HTERT RPE-1 (cell line): ENCODE results near the gene ZBED4.

ENCODE experiments used
- in situ Hi-C: fragments of 300-500 bp; cut with MboI; formaldehyde crosslinking; loops from 4 replicates; pipeline ENCODE4 v1.14.3; 2020; ENCODE audit warnings: low sequenced_read_pairs

Gene ZBED4

GRCh38 chr22:49825944-49826602 is 27.6 kb upstream of the ZBED4 start:
- in situ Hi-C loops = no loop called here

GRCh38 chr22:49826603-49827270 is 26.9 kb upstream of the ZBED4 start:
- in situ Hi-C loops = no loop called here

GRCh38 chr22:49827271-49827852 is 26.3 kb upstream of the ZBED4 start:
- in situ Hi-C loops = no loop called here

GRCh38 chr22:49827853-49828598 is 25.6 kb upstream of the ZBED4 start, which contains the start of gene BRD1:
Gene BRD1 (minus strand): TSS chr22:49827873. CDS start chr22:49824317, 3,556 bp downstream.
- in situ Hi-C loops = no loop called here

- in situ Hi-C loops = no loop called here
Observed at GRCh38 chr22:49828599-49828965, 25.1 kb upstream of the ZBED4 start.

GRCh38 chr22:49829044-49829853 is 24.4 kb upstream of the ZBED4 start:
- in situ Hi-C loops = no loop called here

GRCh38 chr22:49833340-49834007 is 20.2 kb upstream of the ZBED4 start:
- in situ Hi-C loops = no loop called here

GRCh38 chr22:49838771-49839717 is 14.6 kb upstream of the ZBED4 start:
- in situ Hi-C loops = no loop called here

GRCh38 chr22:49845241-49845640 is 8.4 kb upstream of the ZBED4 start:
- in situ Hi-C loops = no loop called here

- in situ Hi-C loops = no loop called here
Observed at GRCh38 chr22:49845666-49846459, 7.8 kb upstream of the ZBED4 start.

GRCh38 chr22:49847751-49848689 is 5.6 kb upstream of the ZBED4 start:
- in situ Hi-C loops = no loop called here

- in situ Hi-C loops = no loop called here
Observed at GRCh38 chr22:49848690-49849160, 4.9 kb upstream of the ZBED4 start.

- in situ Hi-C loops = no loop called here
Observed at GRCh38 chr22:49849161-49850020, 4.3 kb upstream of the ZBED4 start.

- in situ Hi-C loops = no loop called here
Observed at GRCh38 chr22:49850021-49850911, 3.4 kb upstream of the ZBED4 start.
